ENCODE results near the gene RSBN1. TPM values are rescaled to one million over a fixed set of nuclear protein-coding genes. Genes with fewer than 3 reads are reported as not detected.

The RSBN1 gene
- total and polyA plus RNA-seq, 10 of the 15 experiments (the other 5 are each of a cell fraction or from before 2014, with no cell fraction given): 2.9 to 26.8 (median 11.5) TPM

- no peaks in the 10 kb centered on the region for H3K9me3 ChIP-seq (replicated peaks; ENCODE audit: control insufficient read depth, insufficient read depth, low read length)
- no peak overlapping the region for H3K4me3 ChIP-seq
- 0 out of 2 replicates have a peak overlapping the region, but pooled peaks have one; percentile 3 for H3K4me2 ChIP-seq (ENCODE audit: control insufficient read depth, insufficient read depth)
- RAD21 ChIA-PET (ENCODE audit: unreplicated experiment): no interaction called here
- TF ChIP-seq TCF12 (IDR thresholded peaks at IDR 0.05; ENCODE audit: low read depth, low read length): no peak
- TF ChIP-seq ZZZ3 (IDR thresholded peaks at IDR 0.05; ENCODE audit: control insufficient read depth, insufficient read length, low read depth): no peak
- TF ChIP-seq RELA (IDR thresholded peaks at IDR 0.05; ENCODE audit: borderline replicate concordance, partially characterized antibody): no peak
- no peak for TF ChIP-seq DPF2 (IDR thresholded peaks at IDR 0.05)
- TF ChIP-seq CBX3 (IDR thresholded peaks at IDR 0.05; ENCODE audit: borderline replicate concordance, low read depth): no peak
- TF ChIP-seq NFIC (IDR thresholded peaks at IDR 0.05; ENCODE audit: low read depth, low read length): no peak
- TF ChIP-seq, protein P1, sequence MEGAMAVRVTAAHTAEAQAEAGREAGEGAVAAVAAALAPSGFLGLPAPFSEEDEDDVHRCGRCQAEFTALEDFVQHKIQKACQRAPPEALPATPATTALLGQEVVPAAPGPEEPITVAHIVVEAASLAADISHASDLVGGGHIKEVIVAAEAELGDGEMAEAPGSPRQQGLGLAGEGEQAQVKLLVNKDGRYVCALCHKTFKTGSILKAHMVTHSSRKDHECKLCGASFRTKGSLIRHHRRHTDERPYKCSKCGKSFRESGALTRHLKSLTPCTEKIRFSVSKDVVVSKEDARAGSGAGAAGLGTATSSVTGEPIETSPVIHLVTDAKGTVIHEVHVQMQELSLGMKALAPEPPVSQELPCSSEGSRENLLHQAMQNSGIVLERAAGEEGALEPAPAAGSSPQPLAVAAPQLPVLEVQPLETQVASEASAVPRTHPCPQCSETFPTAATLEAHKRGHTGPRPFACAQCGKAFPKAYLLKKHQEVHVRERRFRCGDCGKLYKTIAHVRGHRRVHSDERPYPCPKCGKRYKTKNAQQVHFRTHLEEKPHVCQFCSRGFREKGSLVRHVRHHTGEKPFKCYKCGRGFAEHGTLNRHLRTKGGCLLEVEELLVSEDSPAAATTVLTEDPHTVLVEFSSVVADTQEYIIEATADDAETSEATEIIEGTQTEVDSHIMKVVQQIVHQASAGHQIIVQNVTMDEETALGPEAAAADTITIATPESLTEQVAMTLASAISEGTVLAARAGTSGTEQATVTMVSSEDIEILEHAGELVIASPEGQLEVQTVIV (IDR thresholded peaks at IDR 0.05; ENCODE audit: borderline replicate concordance, partially characterized antibody): no peak
- TF ChIP-seq FOXK2 (IDR thresholded peaks at IDR 0.05): no peak
- TF ChIP-seq, protein P2, sequence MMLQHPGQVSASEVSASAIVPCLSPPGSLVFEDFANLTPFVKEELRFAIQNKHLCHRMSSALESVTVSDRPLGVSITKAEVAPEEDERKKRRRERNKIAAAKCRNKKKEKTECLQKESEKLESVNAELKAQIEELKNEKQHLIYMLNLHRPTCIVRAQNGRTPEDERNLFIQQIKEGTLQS (IDR thresholded peaks at IDR 0.05; ENCODE audit: borderline replicate concordance, extremely low read depth, low read depth, low read length): no peak
- no peak for TF ChIP-seq WRNIP1 (IDR thresholded peaks at IDR 0.05; ENCODE audit: borderline replicate concordance, low read depth, low read length)
- TF ChIP-seq CREB1 (IDR thresholded peaks at IDR 0.05; ENCODE audit: low read depth): no peak
- TF ChIP-seq ZNF207 (IDR thresholded peaks at IDR 0.05; ENCODE audit: borderline replicate concordance): no peak
- no peak for TF ChIP-seq SMC3 (IDR thresholded peaks at IDR 0.05; ENCODE audit: borderline replicate concordance, low read length)
- no TSS peak for BruUV-seq (replicated peaks)
- 71% methylated on average over 1 of the region's 1 CpG for WGBS (ENCODE audit: insufficient coverage, insufficient replicate concordance, low lambda C conversion rate, missing lambda C conversion rate)
- DNase-seq (ENCODE audit: low read depth, low spot score): no peak
- peaks cover 4% of the 10 kb centered on the region; the same call in 1 of the 2 replicates for H3K4me1 ChIP-seq (ENCODE audit: control insufficient read depth, insufficient read depth, low read length)
- H3K79me2 ChIP-seq (ENCODE audit: control insufficient read depth, insufficient read depth, low read length): peaks cover 8% of the 10 kb centered on the region
- CTCF ChIA-PET: interaction anchor here (1.0 kb wide), 1 partner anchor 10 kb away, joined by 3 read pairs; no protein-coding TSS in a partner anchor
- FAIRE-seq: no peak
- H3K27me3 ChIP-seq (replicated peaks in 1 of 2; ENCODE audit: control insufficient read depth in 2 of 2, insufficient read depth in 2 of 2, low read length in 1 of 2): no peaks in the 10 kb centered on the region
- in situ Hi-C loops (cut with MboI): no loop called here
- SMC1A ChIA-PET (ENCODE audit: uncharacterized antibody, unreplicated experiment): interaction anchor here (0.6 to 1.4 kb wide), 3 partner anchors 11 to 82 kb away, joined by 3 read pairs; no protein-coding TSS in a partner anchor
- H3K36me3 ChIP-seq (ENCODE audit: control insufficient read depth in 2 of 2, insufficient read depth in 2 of 2, low read length in 1 of 2): peaks cover 0 to 6% of the 10 kb centered on the region in 2 experiments; a peak in 2 of 4 replicates
- no peak overlapping the region for H3K27ac ChIP-seq (ENCODE audit: control insufficient read depth, insufficient read depth)
- no peaks in the 10 kb centered on the region for H4K20me1 ChIP-seq (ENCODE audit: control insufficient read depth, insufficient read depth)
- POLR2A ChIA-PET: interaction anchor here (0.6 kb wide), 1 partner anchor 8 kb away, joined by 6 read pairs; no protein-coding TSS in a partner anchor
- H3K9ac ChIP-seq (ENCODE audit: control insufficient read depth, insufficient read depth, low read length): no peak overlapping the region
- intact Hi-C loops (cut with micrococcal nuclease; ENCODE audit: unreplicated experiment): loop anchor here (10.0 kb wide), 1 partner anchor 153 kb away; the partner anchor contains the start of genes AP4B1 and DCLRE1B
- H2AFZ ChIP-seq (ENCODE audit: control insufficient read depth, low read depth, low read length): no peak overlapping the region
- ATAC-seq: no peak
These were observed 60.8 kb downstream of the RSBN1 start for GRCh38 chr1:113751516-113751915.

Measured in GM12878 (cell line).